ENCODE measurements around the gene PAK2.
A peak's percentile ranks its signal among the peaks of the same experiment; 100 is the strongest.
"Not testable (repeated sequence)": the region's sequence is repeated elsewhere in the genome, so short reads cannot be mapped to it uniquely, and the experiment has no call there.

Gene PAK2

DNA sequence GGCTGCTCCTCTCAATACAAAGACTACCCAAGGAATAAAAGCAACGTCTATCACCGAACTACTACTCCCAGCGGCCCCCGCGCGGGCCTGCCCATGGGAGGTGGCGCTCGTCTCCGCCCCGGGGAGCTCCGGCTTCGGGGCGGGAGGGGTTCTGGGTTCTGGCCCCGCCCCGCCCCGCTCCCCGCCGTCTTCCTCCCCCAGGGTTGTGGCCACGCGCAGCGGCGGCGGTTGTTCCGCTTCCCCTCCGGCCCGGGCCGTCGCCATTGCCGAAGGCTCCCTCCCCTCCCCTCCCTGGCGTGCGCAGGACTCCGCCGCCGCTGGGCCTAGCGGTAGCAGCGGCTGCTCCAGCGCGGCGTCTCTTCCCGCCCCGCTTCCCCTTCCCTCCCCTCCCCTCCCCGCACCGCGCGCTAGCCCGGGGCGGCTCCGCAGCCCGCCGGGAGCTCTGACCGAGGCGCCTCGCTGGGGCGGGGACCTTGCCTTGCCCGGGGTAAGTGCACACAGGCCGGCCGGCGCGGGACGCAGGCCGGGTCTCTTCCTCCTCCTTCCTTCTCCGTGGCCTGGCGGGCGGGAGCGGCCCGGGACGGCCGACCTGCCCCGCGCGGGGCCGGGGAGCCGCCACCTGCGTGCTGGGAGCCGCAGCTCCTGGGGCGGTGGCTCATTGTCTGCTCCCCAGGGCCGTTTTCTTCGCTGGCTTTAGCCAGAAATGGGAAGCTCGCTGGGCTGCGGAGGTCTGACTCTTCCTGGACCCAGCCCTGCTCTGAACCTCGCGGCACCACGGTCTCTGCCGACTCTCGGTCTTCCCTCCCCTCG lies at the start of gene PAK2:
Gene PAK2, plus strand, starts transcription at position 187 of the 810 bp plus-strand sequence. CDS start 42,790 bp downstream, outside the sequence.
- DNase-seq (ENCODE audit: low read depth in 2 of 2) = peak; percentile 85 to 88

DNA sequence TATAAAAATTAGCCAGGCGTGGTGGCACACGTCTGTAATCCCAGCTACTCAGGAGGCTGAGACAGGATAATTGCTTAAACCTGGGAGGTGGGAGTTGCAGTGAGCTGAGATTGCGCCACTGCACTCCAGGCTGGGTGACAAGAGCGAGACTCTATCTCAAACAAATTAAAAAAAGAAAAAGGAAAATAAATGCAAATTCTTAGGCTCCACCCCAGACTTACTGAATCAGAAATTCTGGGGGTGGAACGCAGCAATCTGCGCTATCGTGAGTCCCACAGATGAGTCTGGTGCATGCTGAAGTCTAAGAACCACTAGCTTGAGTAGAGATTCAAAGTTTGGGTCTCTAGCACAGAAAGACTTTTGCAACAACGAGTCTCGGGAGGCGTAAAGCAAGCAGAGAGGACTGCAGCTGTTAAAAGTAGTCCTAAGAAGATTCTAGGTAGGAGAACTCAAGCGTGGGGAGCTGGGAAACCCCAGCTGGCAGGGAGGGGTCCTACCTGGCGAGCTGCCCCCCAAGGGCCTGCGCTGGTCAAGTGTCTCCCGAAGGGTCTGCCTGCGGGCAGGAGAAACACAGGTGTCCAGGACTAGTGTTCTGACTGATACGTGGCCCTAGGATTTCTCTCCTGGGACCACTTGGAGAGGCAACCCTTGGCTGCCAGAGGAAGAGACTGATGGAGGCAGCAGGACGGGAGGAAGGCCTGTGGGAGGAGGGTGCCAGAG lies 49.6 kb upstream of the PAK2 start:
- DNase-seq (ENCODE audit: low read depth in 2 of 2) = no peak

DNA sequence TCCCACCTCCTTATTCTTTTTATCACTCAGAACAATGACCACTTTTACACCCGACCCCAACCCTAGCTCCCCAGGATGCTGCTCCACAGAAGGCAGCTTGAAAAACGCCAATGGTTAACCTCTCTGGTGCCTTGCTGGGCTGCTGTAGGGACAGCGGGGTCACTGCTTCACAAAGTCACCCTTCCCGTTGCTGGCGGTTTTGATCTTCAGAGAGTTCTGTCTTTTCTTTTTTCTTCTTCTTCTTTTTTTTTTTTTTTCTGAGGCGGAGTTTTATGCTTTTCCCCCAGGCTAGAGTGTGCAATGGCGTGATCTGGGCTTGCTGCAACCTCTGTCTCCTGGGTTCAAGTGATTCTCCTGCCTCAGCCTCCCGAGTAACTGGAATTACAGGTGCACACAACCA lies 48.3 kb upstream of the PAK2 start:
- no peak for DNase-seq (ENCODE audit: low read depth in 2 of 2)

DNA sequence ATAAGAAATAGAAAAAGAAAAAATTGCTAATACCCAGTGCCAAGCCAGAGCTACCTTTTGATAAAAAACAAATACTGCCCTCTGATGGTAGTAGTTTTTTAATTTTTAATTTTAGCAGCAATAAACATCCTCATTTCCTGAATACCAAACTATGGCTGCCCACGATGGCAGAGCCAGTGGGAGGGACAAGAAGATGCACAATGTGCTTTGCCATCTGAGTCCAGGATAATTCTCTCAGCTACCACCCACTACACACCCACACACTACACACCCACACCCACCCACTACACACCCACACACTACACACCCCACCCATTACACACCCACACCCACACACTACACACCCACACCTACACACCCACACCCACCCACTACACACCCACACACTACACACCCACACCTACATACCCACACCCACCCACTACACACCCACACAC lies 45.4 kb upstream of the PAK2 start:
- no peak for DNase-seq (ENCODE audit: low read depth in 2 of 2)

DNA sequence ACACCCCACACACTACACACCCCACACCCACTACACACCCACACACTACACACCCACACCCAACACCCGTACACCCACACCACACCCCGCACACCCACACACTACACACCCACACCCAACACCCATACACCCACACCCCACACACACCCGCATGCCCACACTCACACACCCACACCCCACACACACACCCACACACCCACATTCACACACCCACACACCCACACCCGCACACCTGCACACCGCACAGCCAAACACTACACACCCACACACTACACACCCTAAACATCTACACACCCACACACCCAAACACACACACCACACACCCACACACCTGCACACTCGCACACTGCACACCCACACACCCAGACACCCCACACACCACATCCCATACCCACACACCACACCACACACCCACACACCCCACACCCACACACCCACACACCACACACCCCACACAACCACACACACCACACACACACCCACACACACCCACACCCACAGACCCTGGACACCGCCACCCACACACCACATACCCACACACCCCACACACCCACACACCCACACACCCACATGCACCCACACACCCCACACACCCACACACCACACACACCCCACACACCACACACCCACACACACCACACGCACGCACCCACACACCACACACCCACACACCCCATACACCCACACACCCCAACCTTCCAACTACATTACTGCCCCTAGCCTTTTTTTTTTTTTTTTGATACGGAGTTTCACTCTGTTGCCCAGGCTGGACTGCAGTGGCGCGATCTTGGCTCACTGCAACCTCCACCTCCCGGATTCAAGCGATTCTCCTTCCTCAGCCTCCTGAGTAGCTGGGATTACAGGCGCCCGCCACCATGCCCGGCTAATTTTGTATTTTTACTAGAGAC lies 44.5 kb upstream of the PAK2 start:
- no peak for DNase-seq (ENCODE audit: low read depth in 2 of 2)

DNA sequence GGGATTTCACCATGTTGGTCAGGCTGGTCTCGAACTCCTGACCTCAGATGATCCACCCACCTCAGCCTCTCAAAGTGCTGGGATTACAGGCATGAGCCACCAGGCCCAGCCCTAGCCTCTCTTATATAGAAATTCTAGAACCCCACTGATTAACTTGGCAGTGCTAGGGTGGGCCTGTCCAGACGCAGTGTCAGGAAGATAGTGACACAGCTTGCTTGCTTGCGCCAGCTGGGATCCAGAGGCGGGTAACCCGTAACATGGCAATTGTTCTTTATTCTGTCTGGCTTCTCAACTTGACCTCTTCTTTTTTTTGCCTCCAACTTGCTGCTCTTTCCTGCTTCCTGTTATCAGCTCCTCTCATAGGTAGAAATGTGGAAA lies 43.8 kb upstream of the PAK2 start:
- DNase-seq (ENCODE audit: low read depth in 2 of 2) = no peak

DNA sequence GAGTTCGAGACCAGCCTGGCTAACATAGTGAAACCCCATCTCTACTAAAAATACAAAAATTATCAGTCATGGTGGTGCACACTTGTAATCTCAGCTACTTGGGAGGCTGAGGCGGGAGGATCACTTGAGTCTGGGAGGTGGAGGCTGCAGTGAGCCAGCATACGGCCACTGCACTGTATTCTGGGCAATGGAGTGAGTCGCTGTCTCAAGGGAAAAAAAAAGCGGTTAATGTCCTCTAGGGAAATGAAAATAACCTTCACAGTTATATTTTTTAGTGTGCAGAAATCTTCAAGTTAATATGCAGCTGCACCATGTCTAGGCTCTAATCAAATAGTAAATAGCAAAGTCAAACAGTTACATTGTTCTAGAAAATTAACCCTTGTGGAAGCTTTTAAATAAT lies 42.4 kb upstream of the PAK2 start:
- no peak for DNase-seq (ENCODE audit: low read depth in 2 of 2)

DNA sequence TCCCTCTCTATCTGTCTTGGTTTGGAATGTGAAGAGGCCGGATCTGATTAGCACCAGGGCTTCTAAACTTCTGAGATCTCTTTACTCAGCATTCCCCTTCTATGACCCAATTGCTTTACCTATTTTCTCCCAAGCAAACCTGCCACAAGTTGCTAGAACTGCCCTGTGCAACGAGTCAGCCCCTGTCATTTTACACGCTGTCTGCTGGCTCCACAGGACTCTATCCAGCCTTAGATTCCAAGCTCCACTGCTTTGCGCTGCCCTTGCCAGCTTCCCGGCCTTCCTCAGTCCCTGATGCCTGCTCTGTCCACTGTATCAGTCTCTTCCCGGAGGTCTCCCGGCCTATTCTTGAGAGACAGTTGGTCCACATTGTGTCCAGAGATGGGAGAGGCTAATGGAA lies 39.9 kb upstream of the PAK2 start:
- DNase-seq (ENCODE audit: low read depth in 2 of 2) = no peak

DNA sequence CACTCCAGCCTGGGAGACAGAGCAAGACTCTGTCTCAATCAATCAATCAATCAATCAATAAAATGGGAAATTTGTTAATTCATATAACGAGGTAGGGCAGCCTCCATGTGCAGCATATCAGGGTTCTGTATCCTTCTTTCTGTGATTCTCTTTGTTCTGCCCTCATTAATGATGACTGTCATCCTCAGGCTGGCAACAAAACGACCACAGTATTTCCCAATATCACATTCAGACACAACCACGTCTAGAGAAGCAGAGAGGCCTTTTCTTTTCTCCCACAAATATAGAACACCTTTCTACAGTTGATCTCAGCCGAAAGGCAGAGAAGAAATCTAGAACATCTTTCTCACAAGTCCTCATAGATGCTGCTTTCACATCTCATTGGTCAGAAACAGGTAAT lies 38.9 kb upstream of the PAK2 start:
- DNase-seq (ENCODE audit: low read depth in 2 of 2) = no peak

DNA sequence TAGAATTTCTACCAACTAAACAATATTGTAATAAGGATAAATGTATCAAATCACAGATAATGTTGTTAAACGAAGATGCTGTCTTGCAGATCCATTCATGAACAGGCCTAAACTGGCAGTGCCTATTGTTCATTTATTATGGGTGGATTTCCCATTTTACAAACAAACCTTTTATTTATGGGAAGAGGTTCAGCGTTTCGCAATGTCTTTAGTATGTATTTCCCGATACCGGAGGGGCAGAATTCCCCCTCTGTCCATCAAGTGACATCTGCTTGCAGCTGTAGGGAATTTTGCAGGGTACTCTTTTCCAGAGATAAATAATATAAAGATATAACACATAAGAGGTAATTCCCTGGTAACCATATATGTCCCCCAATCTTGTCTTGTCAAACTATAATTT lies 33.3 kb upstream of the PAK2 start:
- DNase-seq (ENCODE audit: low read depth in 2 of 2) = no peak

DNA sequence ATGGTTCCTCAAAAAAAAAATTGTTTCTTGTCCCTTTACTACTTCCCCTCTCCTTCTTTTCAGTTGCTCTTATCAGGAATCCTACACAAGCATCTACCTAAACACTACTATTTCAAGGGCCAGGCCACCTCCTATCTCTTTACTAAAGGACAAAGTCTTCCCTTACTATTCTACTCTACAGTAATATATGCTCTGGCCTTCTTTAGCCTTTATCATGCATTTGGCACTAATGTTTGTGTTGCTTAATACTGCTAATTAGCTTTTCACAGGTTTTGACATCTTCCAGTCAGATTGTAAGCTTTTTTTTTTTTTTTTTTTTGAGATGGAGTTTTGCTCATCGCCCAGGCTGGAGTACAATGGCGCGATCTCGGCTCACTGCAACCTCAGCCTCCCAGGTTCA lies 32.9 kb upstream of the PAK2 start:
- DNase-seq (ENCODE audit: low read depth in 2 of 2) = no peak

DNA sequence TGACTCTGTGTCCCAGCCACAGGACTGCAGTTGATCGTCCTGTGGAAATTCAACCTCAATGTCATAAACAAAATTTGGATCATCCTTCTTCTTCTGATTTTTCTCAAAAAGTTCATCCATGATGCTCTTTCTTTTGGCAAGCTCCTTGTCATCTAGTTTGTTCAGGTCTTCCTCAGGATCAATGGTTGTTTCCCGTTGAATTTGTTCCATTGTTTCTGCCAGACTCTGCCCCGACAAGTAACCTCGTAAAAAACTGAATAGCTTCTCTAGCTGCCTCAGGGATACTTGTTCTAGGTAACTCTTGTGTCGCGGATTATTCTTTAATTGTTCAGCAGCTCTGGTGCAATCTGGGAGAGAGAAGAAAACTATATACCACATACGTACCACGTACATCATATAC lies 32.1 kb upstream of the PAK2 start:
- no peak for DNase-seq (ENCODE audit: low read depth in 2 of 2)

DNA sequence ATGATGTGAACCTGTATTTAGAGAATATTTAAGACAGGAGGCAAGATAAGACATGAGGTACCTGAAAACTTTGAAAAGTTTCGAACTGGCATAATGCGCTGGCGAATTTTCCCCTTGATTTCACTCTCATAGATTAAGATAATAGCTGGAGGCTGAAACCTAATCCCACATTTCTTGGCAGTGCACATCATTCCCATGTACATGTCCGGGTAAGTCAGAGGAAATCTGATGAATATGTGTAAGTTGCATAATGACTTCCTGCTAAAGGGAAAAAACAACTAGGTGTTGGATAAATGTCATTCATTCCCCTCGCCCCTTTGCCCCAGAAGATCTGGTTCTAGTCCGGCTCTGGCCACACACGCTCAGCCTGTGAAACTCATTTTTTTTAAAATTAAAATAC lies 31.2 kb upstream of the PAK2 start:
- no peak for DNase-seq (ENCODE audit: low read depth in 2 of 2)

DNA sequence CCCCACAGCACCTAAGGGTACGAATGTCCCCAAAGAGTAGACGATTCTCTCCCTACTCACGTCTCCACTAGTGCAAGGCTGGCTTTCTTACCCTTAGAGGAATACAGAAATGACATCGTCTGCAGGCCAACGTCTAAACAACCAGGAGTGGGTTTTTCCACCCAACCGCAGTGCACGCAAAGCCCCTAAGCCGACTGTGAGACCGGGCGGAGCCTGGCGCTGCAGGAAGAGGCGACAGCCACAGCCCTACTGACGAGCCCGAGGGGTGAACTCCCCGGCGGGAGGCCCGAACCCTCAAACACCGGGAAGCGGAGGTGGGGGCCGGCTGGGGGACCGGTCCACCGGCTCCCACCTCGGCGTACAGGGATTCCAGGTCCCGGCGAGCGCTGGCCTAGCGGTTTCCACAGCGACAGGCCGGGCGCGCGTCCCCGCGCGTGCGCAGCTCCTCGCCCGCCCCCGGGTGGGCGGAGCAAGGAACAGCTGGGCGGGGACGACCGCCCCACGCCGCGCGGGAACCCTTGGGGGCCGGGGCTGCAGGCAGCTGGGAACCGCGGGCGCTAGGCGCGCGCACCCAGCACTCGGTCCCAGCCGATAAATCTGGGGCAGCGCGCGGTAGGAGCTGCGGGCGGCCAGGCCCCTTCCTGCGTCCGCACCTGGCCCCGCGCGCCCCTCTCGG lies 27.7 kb upstream of the PAK2 start, which contains the start of the genes CEP19 and PIGX:
Gene CEP19, minus strand, starts transcription at position 413 of the 676 bp plus-strand sequence. CDS start 3,593 bp downstream, outside the sequence.
Gene PIGX, plus strand, starts transcription at position 540 of the 676 bp plus-strand sequence.
- peak; percentile 73 to 78 for DNase-seq (ENCODE audit: low read depth in 2 of 2)

DNA sequence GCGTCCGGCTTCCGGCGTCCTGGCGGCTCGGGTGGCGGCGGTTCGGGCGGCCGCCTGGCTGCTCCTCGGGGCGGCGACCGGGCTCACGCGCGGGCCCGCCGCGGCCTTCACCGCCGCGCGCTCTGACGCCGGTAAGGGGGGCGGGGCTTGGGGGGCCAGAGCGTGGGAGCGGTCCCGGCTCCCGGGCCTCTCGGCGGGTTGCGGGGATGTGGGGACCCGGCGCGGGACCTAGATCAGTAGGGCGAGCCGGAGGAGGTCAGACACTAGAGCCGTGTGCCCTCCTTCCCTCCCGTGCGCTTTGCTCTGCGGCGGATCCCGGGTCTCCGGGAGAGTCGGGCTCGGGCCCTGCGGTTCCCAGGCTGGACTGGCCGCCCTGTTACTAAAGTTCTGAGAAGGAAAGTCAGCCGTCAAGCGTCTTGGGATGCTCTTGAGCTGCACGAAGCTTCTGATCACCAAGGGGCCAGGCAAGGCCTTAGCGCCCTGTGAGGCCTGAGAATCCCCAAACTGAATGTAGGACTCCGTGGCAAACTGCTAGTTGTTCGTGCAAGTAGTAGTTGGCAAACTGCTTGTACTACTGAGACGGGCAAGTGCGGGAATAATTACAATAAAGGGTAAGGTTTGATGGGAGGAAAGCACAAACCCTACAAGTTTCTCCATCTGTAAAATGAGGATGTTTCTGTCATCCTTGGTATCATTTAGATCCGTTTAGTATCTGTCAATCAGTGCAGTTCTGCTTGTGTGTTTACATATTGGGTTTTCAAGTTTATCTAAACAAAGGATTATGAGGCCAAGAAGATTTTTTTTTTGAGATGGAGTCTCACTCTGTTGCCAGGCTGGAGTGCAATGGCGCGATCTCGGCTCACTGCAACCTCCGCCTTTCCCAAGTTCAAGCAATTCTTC lies 26.9 kb upstream of the PAK2 start:
- DNase-seq (ENCODE audit: low read depth in 2 of 2) = peak; percentile 27 to 44

DNA sequence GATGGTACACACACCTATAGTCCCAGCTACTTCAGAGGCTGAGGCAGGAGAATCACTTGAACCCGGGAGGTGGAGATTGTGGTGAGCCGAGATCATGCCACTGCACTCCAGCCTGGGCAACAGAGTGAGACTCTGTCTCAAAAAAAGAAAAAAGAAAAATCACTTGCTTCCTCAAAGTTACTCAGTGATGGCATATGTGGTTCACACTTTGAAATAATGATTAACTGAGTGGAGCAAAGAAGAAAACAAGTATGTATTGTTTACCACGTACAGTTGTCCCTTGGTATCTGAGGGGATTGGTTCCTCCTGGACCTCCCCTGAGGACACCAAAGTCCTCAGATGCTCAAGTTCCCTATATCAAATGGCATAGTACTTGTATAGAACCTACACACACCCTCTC lies 22.5 kb upstream of the PAK2 start:
- not testable (repeated sequence) for DNase-seq (ENCODE audit: low read depth in 2 of 2)

DNA sequence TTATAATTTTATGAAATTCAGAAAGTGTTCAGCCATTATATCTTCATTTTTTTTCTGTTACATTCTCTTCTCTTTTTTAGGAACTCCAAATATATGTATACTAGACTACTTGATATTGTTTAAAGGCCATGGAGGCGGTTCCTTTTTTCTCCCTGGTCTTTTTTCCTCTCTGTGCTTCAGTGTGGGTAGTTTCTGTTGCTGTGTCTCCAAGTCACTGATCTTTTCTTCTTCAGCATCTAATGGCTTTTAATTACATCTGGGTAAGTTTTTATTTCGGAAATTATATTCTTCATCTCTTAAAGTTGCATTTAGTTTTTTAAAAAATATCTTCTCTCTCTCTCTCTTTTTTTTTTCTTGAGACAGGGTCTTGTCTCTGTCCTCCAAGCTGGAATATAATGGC lies 18.6 kb upstream of the PAK2 start:
- DNase-seq (ENCODE audit: low read depth in 2 of 2) = no peak

DNA sequence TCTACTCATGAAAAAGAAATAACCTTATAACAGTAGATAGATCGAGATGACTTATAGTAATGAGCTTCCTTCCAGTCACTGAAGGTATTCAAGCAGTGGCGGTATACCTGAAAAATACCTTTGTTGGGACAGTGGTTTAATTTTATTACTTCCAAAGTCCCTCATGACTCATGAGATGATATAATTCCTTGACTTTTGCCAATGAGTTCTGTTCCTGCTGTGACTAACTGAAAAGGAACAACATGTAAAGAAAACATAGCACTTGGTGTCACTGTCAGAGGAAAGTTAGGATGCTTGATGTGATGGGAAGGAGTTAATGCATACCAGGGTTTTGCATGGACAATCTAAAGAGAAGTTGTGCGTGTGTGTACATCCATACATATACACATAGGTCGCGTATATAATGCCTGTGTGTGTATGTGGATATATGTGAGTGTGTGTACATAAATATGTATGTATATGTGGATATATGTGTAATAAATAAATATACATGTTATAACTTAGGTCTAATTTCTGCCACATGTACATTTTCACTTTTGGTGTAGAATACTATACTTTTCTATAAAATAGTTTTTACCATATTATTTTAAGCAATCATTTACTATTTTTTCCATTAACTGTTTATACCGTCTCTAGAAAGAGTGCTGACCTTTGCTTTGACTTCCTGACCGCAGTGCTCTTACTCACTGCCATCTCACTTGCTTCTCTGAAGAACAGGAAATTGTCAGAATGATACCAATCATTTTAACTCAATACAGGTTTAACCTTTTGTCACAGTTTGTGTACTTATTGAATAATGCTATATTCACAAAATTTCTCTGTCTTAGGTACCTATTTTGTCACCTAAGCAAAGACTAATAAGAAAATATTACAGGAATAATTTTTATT lies 12.6 kb upstream of the PAK2 start:
- no peak for DNase-seq (ENCODE audit: low read depth in 2 of 2)

DNA sequence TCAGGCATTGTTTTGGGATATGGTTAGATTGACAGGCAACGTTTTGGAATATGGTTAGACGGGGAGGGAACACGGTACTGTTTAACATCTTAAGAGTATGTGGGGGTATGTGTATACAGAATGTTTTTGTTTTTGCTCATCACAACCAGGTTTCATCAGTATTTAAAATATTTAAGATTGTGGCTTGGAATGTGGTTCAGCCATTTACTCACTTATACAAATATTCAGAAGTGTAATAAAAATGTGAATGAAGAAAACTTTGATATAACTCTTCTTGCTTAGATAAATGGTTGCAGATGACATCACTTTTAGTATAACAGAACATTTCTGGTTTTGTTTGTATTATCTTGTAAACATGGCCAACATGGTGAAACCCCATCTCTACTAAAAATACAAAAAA lies 3.9 kb upstream of the PAK2 start:
- no peak for DNase-seq (ENCODE audit: low read depth in 2 of 2)
